CD4-positive, alpha-beta T cell treated with Interleukin-17A for 4 hours (primary cell): ENCODE measurements around the gene BOK.

Source experiments
- DNase-seq: peaks from one replicate; pipeline ENCODE4 v3.0.0-alpha.2; 2020; ENCODE audit warnings: mixed read lengths

BOK gene

DNA sequence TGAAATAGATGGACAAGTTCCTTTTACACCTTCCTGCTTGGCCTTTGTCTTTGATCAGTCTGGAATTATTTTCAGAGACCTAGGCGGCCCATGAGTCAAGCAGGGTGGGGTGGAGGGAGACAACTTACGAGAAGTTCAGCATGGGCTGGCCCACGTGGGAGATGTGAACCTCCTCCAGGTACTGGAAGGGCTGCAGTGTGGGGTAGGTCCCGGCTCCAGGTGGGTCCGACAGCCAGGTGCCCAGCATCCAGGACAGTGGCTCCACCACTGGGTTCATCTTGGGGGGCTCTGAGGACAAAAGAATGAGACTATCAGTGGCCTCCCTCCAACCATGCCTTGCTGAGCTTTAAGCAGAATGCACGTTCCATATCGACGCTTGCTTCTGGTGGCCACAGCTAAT, 47.6 kb downstream of the BOK start:
- DNase-seq: no peak

DNA sequence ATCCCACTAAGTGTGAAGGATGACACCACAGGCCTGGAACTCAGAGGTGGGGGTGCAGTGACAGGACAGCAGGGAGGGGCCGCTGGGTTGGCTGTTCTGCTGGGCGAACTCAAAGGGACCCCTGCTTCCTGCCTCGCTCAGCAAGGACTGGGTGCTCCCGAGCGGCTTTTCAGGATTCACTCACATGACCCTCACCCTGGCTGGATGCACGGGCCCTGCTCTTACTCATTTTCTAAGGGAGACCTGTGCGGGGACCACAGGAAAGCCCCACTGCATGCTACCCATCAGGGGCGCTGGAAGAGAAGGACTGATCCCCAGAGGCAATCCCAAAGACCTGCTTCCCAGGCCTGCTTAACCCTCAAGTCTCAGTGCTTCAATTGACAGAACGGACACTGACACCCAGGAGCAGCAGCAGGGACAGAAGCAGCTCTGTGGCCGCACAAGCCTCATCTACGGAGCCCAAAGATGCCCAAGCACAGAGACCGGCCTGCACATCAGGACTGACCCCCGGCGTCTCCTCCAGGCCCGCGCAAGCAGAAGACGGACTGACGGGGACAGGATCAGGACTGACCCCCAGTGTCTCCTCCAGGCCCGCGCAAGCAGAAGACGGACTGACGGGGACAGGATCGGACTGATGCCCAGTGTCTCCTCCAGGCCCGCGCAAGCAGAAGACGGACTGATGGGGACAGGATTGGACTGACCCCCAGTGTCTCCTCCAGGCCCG, 48.8 kb downstream of the BOK start:
- DNase-seq: no peak

DNA sequence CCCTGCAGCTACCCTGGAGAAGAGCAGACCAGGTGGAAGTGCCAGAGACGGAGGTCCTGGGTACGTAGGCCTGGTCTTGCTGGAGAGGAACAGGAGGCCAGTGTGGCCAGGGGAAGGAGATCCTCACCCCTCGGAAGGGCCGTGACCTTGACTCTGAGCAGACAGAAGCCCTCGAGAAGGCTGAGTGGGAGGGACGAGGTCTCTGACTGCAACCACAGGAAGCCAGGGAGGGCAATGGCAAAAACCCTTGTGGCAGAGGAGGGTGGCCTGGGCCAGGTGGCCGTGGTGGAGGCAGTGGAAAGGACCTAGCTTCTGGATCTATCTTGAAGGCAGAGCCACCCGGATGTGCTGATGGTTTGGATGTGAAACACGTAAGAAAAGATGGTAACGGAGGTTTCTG, 50.3 kb downstream of the BOK start:
- no peak for DNase-seq

DNA sequence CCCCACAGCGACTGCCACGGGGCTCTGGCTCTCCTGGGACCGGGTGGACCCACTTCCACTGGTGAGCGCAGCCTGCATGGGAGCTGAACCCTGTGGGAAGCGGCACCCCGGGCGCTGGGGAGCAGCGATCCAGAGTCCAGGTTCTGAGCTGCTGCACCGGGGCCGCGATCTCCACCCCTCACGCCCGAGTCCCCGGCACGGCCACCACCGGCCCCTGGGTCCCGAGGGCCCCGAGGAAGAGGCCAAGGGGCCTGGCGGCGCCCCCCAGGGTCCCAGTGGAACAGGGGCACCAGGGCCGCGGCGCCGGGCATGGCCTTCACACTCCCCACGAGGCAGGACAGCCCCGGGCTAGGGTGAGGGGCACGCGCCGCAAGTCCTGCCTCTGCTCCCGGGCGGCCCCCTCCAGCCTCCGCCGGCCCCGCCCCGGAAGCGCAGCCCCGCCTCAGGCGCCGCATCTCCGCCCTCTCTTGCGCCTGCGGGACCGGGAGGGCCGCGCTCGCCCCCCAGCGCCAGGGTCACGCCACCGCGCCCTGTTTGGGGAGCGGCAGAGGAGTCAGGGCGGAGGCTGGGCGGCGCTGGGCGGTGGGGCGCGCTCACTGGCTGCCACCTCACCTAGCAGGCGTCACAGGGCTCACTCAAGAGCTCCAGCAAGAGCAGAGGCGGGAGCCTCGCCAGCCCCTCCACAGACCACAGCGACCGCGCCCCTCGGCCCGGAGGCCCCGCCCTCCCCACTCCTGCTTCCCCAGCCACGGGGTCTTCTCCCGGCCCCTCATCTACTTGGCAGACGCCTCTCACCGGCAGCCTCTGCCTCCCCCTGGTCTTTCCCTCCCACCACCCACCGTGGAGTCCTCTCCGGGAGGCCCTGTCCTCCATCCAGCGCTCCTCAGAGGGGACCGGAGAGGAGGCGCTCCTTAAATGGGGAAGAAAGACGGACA, 51.6 kb downstream of the BOK start:
- peak; percentile 92 for DNase-seq

DNA sequence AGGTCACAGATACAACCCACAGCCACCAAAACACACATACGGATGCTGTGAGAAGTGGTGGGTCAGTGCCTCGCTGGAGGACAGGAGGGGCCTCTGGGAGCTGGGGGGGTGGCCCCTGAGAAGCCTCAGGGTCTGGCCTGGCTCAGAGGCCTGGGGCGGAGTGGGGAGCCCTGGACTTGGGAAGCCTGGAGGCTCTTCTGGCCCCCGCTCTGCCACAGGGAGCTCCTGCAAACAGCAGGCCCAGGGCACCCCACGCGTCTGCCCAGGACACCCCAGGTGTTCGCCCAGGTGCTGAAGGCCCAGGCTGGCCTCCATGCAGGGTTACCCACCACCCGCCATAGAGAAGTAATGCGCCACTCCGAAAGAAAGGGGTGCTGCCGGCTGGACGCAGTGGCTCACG, 52.5 kb downstream of the BOK start:
- DNase-seq: no peak

DNA sequence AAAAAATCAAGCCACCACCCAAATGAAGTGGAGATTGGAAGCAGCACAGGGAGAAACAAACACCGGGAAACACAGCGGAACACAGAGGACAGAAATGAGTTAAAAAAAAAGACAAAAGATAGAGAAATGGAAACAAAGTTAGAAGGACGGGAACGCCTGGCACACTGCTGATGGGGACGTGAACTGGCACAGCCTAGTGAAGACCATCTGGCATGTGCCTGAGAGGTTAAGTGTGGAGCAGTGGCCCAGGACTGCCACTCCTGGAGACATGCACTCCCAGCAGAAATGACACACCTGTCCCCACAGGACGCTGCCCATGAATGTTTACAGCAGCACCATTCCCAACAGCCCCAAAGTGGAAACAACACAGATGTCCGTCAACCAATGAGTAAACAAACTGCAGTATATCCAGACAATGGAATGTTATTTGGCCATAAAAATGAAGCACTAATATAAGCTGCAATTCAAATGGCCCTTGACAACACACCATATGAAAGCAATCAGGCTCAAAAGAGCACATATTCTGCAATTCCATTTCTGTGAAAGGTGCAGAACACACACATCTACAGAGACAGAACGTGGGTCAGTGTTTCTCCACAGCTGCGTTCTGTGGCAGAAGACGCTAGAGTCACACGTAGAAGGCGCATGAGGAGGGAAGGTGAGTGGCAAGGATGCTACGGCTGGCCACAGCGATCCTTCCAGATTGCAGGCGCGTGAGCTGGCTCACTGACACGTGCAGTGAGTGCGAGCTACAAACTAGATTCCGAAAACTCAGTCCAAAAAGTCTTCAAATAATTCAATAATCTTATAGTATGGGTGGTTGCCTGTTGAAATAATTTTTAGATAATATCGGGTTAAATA, 53.8 kb downstream of the BOK start:
- DNase-seq: no peak

DNA sequence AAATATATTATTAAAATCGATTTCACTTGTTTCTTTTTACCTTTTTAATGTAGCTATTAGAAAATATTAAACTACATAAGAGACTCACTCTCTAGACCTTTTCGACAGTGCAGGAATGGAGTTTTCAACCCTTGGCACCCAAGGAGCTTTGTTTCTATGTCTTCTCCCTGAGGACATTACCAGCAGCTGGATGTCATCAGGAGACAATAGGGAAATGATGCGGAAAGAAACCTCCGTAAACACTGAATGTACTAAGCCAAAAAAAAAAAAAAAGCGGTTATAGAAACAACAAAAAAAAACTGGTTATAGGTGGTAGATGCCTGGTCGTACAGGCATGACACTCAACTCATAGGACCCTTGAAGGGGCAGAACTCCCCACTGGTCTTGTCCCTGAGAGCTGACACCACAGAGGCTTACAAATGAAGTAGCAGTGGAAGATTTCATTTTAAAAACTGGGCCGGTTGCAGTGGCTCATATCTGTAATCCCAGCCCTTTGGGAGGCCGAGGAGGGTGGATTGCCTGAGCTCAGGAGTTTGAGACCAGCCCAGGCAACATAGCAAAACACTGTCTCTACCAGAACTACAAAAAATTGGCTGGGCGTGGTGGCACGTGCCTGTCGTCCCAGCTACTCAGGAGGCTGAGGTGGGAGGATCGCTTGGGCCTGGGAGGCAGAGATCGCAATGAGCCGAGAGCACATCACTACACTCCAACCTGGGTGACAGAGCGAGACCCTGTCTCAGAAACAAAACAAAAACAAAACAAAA, 54.7 kb downstream of the BOK start:
- no peak for DNase-seq

DNA sequence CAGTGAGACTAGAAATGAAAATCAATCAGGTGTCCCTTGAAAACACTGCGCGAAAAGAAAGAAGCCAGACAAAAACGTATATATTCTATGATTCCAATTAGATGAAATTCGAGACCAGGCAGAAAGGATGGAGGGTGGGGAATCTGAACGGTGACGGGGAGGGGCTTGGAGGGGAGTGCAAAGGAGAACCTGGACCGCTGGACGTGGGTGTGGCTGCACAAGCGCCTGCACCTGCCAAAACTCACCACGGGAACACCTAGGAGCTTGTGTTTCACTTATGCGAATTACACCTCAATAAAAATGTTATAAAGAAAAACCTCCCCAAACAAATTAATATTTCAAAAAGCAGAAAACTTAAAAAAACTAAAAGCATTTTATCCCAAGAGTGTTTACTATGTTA, 56.5 kb downstream of the BOK start:
- no peak for DNase-seq

DNA sequence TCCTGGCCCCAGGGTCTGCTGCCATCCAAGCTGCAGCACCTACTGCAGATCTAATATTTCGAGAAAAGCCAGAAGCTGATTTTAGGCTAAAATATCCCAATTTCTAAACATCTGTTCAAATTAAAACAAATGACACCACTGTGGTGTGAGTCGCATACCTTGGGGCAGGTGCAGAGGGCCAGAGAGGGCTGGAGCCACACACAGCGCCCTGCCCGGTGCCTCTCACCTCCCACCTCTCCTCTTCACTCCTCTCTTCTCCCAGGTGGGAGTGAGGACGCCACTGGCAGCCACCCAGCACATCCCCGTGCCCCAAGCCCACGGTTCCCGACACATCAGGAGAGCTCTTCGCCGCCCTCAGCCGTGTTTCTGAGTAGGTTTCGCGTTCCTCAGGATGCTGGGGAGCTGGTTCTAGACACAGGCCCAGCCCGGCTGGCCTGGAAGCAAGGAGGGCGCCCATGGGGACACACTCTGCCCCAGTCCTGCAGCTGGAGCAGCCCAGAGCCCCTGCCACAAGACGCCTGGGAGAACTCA, 57.0 kb downstream of the BOK start:
- DNase-seq: no peak

DNA sequence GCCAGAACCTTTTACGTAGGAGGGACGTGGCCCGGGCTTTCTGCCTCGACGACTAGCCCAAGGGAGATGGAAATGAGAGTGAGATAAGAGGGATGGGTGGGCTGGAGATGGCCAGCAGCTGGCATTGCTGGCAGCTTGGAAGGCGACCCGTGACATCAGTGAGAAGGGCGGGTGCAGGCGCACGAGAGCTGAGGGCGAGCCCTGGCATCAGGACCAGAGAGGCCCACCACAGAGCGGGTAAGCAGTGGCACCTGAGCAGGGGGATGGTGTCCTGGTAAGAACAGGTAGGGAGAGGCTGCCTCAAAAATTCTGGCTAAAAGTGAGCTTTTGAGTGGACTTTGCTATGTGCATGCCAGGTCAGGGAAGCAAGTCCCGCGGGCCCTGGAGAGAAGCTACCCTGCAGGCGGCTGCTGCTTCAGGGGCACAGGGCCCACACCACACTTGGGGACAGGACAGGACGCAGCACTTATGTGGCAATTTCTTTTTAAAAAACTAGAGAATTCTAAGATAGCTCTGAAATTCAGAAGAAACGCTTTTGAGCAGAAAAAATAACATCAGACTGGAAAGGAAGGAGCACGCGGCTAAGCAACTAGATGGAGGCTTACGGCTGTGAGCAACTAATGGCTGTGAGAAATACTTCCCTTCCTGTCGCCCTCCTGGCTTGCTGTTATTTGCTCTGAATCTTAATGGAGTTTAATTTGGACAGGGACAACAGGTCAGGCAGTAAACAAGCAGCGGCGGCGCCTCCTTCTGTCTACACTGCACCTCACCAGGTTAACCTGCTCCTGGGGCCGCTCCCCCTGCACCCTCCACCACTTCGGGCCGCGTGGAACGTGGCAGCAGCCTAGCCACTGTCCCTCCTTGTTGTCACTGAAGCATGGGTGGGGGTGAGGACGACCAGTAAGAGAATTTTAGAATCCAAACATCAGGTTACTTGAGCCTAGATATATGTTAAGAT, 57.9 kb downstream of the BOK start:
- no peak for DNase-seq

DNA sequence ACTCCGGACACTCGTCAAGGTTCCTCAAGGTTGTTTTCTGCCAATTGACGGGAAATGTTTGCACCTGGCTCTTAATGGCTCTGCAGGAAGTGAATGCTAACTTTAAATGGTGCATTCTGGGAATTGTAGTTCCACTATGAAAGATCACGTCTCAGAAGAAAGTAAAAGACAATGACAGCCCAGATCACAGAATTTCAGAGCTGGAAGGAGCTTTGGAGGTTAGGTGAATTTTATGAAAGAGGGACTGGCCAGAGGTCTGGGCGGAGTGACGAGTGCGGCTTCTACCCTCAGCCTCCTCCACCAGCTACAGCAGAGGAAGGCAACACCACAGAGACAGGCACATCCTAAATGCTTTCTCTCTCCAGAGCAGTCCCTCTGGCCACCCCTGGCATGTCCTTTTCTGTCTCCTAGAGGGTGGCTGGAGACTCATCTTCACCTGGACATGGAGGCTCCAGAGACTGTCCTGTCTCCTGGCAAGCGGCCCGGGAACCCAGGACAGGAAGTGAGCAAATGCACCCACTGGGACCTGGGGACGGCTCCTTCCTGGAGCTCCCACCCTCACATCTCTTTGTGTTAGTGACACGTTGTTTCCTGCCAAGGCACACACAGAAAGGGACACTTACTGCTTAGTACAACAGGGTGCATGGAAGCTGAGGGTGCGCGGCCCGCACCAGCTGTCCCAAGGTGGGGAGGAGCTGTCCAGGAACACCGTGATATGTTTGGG, 59.0 kb downstream of the BOK start:
- DNase-seq: peak; percentile 51

DNA sequence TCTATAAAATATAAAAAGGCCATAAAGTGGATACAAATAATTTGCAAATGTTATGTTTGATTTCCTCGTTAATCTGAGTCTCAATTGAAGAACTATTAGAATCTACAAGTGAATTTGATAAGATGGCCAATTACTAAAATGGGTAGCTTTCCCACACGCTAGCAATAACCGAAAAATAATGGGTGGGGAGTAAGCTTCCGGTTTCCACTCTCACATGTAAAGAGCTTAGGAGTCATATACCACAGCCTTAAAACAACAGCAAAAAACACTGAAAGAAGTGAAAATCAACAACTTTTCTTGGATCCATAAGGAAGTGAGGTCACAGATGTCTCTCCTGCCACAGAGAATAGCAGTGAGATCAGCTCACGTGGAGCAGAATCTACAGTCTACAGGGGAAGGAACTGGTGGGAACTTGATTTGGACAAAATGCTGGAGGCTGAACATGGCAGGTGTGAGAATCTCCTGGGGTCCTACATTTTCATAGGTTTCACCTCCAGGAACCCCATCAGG, 59.8 kb downstream of the BOK start:
- DNase-seq: no peak

DNA sequence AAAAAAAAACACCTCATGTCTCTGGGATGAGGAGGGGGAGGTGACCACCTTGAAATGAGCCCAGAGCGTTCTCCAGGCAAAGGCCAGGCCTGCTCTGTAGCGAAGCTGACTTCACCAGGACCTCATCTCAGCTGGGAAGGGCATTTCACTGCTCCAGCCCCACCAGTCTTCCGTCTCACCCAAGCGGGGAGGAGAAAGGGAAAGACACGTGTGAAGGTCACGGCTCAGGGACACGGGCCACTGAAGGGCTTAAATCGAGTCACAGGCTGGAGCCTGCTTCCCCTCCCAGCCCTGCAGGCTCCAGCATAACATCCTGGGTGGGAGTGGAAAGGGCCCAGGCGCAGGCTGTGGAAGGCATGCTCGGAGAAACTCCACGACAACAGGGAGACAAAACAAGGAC, 60.3 kb downstream of the BOK start:
- no peak for DNase-seq

DNA sequence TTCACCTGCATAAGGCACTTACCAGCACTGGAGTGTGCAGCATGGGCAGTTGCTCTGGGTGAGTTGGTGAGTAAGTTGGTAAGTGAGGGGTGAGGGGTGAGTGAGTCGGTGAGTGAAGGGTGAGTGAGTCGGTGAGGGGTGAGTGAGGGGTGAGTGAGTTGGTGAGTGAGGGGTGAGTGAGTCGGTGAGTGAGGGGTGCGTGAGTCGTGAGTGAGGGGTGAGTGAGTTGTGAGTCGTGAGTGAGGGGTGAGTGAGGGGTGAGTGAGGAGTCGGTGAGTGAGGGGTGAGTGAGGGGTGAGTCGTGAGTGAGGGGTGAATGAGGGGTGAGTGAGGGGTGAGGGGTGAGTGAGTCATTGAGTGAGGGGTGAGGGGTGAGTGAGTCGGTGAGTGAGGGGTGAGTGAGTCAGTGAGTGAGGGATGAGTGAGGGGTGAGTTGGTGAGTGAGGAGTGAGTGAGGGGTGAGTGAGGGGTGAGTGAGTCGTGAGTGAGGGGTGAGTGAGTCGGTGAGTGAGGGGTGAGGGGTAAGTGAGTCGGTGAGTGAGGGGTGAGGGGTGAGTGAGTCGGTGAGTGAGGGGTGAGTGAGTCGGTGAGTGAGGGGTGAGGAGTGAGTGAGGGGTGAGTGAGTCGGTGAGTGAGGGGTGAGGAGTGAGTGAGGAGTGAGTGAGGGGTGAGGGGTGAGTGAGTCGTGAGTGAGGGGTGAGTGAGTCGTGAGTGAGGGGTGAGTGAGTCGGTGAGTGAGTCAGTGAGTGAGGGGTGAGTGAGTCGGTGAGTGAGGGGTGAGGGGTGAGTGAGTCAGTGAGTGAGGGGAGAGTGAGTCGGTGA, 61.3 kb downstream of the BOK start:
- no peak for DNase-seq

DNA sequence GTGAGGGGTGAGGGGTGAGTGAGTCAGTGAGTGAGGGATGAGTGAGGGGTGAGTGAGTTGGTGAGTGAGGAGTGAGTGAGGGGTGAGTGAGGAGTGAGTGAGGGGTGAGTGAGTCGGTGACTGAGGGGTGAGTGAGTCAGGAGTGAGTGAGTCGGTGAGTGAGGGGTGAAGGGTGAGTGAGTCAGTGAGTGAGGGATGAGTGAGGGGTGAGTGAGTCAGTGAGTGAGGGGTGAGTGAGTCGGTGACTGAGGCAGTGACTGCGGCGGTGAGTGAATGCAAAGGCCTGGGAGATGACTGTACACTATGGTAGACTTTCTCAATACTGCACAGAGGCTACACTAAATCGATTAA, 61.8 kb downstream of the BOK start:
- peak; percentile 18 for DNase-seq
